SK-N-SH treated with all-trans-retinoic acid at 6 μM for 48 hours (cell line): ENCODE data around the gene HSDL1.

Experiments
- CSRNP3 ChIP-seq: fragments of 250-450 bp; sonication (Bioruptor Pico); IDR thresholded peaks from 2 replicates; pipeline ENCODE4 v1.5.1; 2021; ENCODE audit warnings: mild to moderate bottlenecking, moderate library complexity
- TOX ChIP-seq: fragments of 250-450 bp; sonication (Bioruptor Pico); IDR thresholded peaks from 2 replicates; pipeline ENCODE4 v1.8.0; 2021; ENCODE audit warnings: mild to moderate bottlenecking, moderate library complexity, borderline replicate concordance

- TF ChIP-seq TOX (CRISPR knock-in tag) = no peak
- TF ChIP-seq CSRNP3 (CRISPR knock-in tag) = no peak
Measured at GRCh38 chr16:84138824-84139627, 6.0 kb downstream of the HSDL1 start.
